ENCODE data around the gene CALR.
"Not testable (repeated sequence)": the region's sequence is repeated elsewhere in the genome, so short reads cannot be mapped to it uniquely, and the experiment has no call there.

Gene CALR

GRCh38 chr19:12947702-12948611, 9.5 kb downstream of the CALR start:
- Histone ChIP-seq H3K27ac (ENCODE audit: low read depth, low read length) (no peak overlapping the region), H3K18ac (ENCODE audit: low read length) (no peak overlapping the region), H3K4ac (ENCODE audit: low read depth, low read length) (no peak overlapping the region), H2BK120ac (ENCODE audit: low read depth, low read length) (no peak overlapping the region), H3K23ac (ENCODE audit: low read length) (no peak overlapping the region), H3K56ac (ENCODE audit: low read length) (no peak overlapping the region), H4K8ac (ENCODE audit: low read depth, low read length) (no peak overlapping the region), H3K4me1 (ENCODE audit: control insufficient read depth, low read depth, low read length) (no peaks in the 10 kb centered on the region), H2AK5ac (ENCODE audit: low read length) (no peak overlapping the region), H3K4me3 (ENCODE audit: low read length) (no peak overlapping the region), H3K79me2 (ENCODE audit: control insufficient read depth, insufficient read depth, low read length) (peaks cover 13% of the 10 kb centered on the region), H3K27me3 (ENCODE audit: insufficient read depth, low read length, poor library complexity) (no peaks in the 10 kb centered on the region), H2BK5ac (ENCODE audit: low read length) (no peak overlapping the region), H3K79me1 (ENCODE audit: low read length) (peaks cover 9% of the 10 kb centered on the region), H3K9ac (ENCODE audit: low read length) (no peak overlapping the region), H3K36me3 (ENCODE audit: control insufficient read depth, insufficient read depth, low read length) (peaks cover 13% of the 10 kb centered on the region), H3K4me2 (ENCODE audit: low read length) (no peak overlapping the region), H4K5ac (ENCODE audit: low read length) (no peak overlapping the region), H2BK15ac (replicated peaks; ENCODE audit: low read depth) (no peak overlapping the region)
- DNase-seq, result no peak
- WGBS (ENCODE audit: extremely low coverage, insufficient coverage, low lambda C conversion rate), result no CpG with 5 or more reads among the region's 28 CpGs

- WGBS (ENCODE audit: extremely low coverage, insufficient coverage, low lambda C conversion rate), result no CpG with 5 or more reads among the region's 30 CpGs
- Histone ChIP-seq H3K9ac (ENCODE audit: low read length) (no peak overlapping the region), H4K5ac (ENCODE audit: low read length) (no peak overlapping the region), H3K27ac (ENCODE audit: low read depth, low read length) (no peak overlapping the region), H3K4me3 (ENCODE audit: low read length) (no peak overlapping the region), H2BK5ac (ENCODE audit: low read length) (no peak overlapping the region), H2BK15ac (replicated peaks; ENCODE audit: low read depth) (no peak overlapping the region), H3K36me3 (ENCODE audit: control insufficient read depth, insufficient read depth, low read length) (peaks cover 7% of the 10 kb centered on the region), H3K4me2 (ENCODE audit: low read length) (no peak overlapping the region), H3K4me1 (ENCODE audit: control insufficient read depth, low read depth, low read length) (no peaks in the 10 kb centered on the region), H3K56ac (ENCODE audit: low read length) (no peak overlapping the region), H3K79me2 (ENCODE audit: control insufficient read depth, insufficient read depth, low read length) (peaks cover 13% of the 10 kb centered on the region), H4K8ac (ENCODE audit: low read depth, low read length) (no peak overlapping the region), H2BK120ac (ENCODE audit: low read depth, low read length) (no peak overlapping the region), H3K18ac (ENCODE audit: low read length) (no peak overlapping the region), H3K23ac (ENCODE audit: low read length) (no peak overlapping the region), H2AK5ac (ENCODE audit: low read length) (no peak overlapping the region), H3K27me3 (ENCODE audit: insufficient read depth, low read length, poor library complexity) (no peaks in the 10 kb centered on the region), H3K4ac (ENCODE audit: low read depth, low read length) (no peak overlapping the region), H3K79me1 (ENCODE audit: low read length) (peaks cover 5% of the 10 kb centered on the region)
- no peak for DNase-seq
Measured at GRCh38 chr19:12948612-12949362, 10.4 kb downstream of the CALR start.

GRCh38 chr19:12949363-12950283, 11.2 kb downstream of the CALR start:
- Histone ChIP-seq H3K23ac (ENCODE audit: low read length) (no peak overlapping the region), H3K18ac (ENCODE audit: low read length) (no peak overlapping the region), H3K9ac (ENCODE audit: low read length) (no peak overlapping the region), H3K79me1 (ENCODE audit: low read length) (peaks cover 5% of the 10 kb centered on the region), H2BK15ac (replicated peaks; ENCODE audit: low read depth) (no peak overlapping the region), H3K56ac (ENCODE audit: low read length) (no peak overlapping the region), H4K8ac (ENCODE audit: low read depth, low read length) (no peak overlapping the region), H2BK120ac (ENCODE audit: low read depth, low read length) (no peak overlapping the region), H3K4ac (ENCODE audit: low read depth, low read length) (no peak overlapping the region), H2BK5ac (ENCODE audit: low read length) (no peak overlapping the region), H3K27me3 (ENCODE audit: insufficient read depth, low read length, poor library complexity) (no peaks in the 10 kb centered on the region), H4K5ac (ENCODE audit: low read length) (no peak overlapping the region), H3K36me3 (ENCODE audit: control insufficient read depth, insufficient read depth, low read length) (peaks cover 9% of the 10 kb centered on the region), H3K4me2 (ENCODE audit: low read length) (no peak overlapping the region), H3K79me2 (ENCODE audit: control insufficient read depth, insufficient read depth, low read length) (peaks cover 19% of the 10 kb centered on the region), H3K27ac (ENCODE audit: low read depth, low read length) (no peak overlapping the region), H3K4me1 (ENCODE audit: control insufficient read depth, low read depth, low read length) (no peaks in the 10 kb centered on the region), H2AK5ac (ENCODE audit: low read length) (no peak overlapping the region), H3K4me3 (ENCODE audit: low read length) (no peak overlapping the region)
- no peak for DNase-seq
- WGBS (ENCODE audit: extremely low coverage, insufficient coverage, low lambda C conversion rate), result no CpG with 5 or more reads among the region's 16 CpGs

GRCh38 chr19:12952050-12952449, 13.6 kb downstream of the CALR start:
- H3K4me2 ChIP-seq (ENCODE audit: low read length); H3K4ac ChIP-seq (ENCODE audit: low read depth, low read length); H4K8ac ChIP-seq (ENCODE audit: low read depth, low read length); H2BK15ac ChIP-seq (replicated peaks; ENCODE audit: low read depth); H3K56ac ChIP-seq (ENCODE audit: low read length); H3K23ac ChIP-seq (ENCODE audit: low read length); H2AK5ac ChIP-seq (ENCODE audit: low read length); H4K5ac ChIP-seq (ENCODE audit: low read length); H3K18ac ChIP-seq (ENCODE audit: low read length); H2BK120ac ChIP-seq (ENCODE audit: low read depth, low read length); H2BK5ac ChIP-seq (ENCODE audit: low read length); H3K9ac ChIP-seq (ENCODE audit: low read length); H3K27me3 ChIP-seq (ENCODE audit: insufficient read depth, low read length, poor library complexity); DNase-seq; H3K4me3 ChIP-seq (ENCODE audit: low read length); H3K4me1 ChIP-seq (ENCODE audit: control insufficient read depth, low read depth, low read length); H3K27ac ChIP-seq (ENCODE audit: low read depth, low read length): not testable (repeated sequence)
- peaks cover 31% of the 10 kb centered on the region for H3K79me2 ChIP-seq (ENCODE audit: control insufficient read depth, insufficient read depth, low read length)
- no CpG with 5 or more reads among the region's 6 CpGs for WGBS (ENCODE audit: extremely low coverage, insufficient coverage, low lambda C conversion rate)
- H3K36me3 ChIP-seq (ENCODE audit: control insufficient read depth, insufficient read depth, low read length), result peaks cover 12% of the 10 kb centered on the region
- peaks cover 12% of the 10 kb centered on the region for H3K79me1 ChIP-seq (ENCODE audit: low read length)

GRCh38 chr19:12952488-12953137, 14.2 kb downstream of the CALR start:
- Histone ChIP-seq H3K4me2 (ENCODE audit: low read length) (no peak overlapping the region), H3K27me3 (ENCODE audit: insufficient read depth, low read length, poor library complexity) (no peaks in the 10 kb centered on the region), H4K5ac (ENCODE audit: low read length) (no peak overlapping the region), H3K23ac (ENCODE audit: low read length) (no peak overlapping the region), H3K36me3 (ENCODE audit: control insufficient read depth, insufficient read depth, low read length) (peaks cover 12% of the 10 kb centered on the region), H3K4me1 (ENCODE audit: control insufficient read depth, low read depth, low read length) (no peaks in the 10 kb centered on the region), H3K79me2 (ENCODE audit: control insufficient read depth, insufficient read depth, low read length) (peaks cover 27% of the 10 kb centered on the region), H3K4ac (ENCODE audit: low read depth, low read length) (no peak overlapping the region), H2AK5ac (ENCODE audit: low read length) (no peak overlapping the region), H2BK15ac (replicated peaks; ENCODE audit: low read depth) (no peak overlapping the region), H3K56ac (ENCODE audit: low read length) (no peak overlapping the region), H3K79me1 (ENCODE audit: low read length) (peaks cover 12% of the 10 kb centered on the region), H4K8ac (ENCODE audit: low read depth, low read length) (no peak overlapping the region), H3K18ac (ENCODE audit: low read length) (no peak overlapping the region), H3K27ac (ENCODE audit: low read depth, low read length) (no peak overlapping the region), H2BK120ac (ENCODE audit: low read depth, low read length) (no peak overlapping the region), H3K4me3 (ENCODE audit: low read length) (no peak overlapping the region), H2BK5ac (ENCODE audit: low read length) (no peak overlapping the region), H3K9ac (ENCODE audit: low read length) (no peak overlapping the region)
- DNase-seq, result no peak
- no CpG with 5 or more reads among the region's 12 CpGs for WGBS (ENCODE audit: extremely low coverage, insufficient coverage, low lambda C conversion rate)
